ENCODE data around the gene CORO1C.

CORO1C gene

GRCh38 chr12:108602976-108603704 is 128.2 kb downstream of the CORO1C start:
- H3K4me3 ChIP-seq (ENCODE audit: low read depth, low read length), result no peak overlapping the region
- TF ChIP-seq CTCF (IDR thresholded peaks at IDR 0.05; ENCODE audit: control insufficient read depth, extremely low read depth, insufficient read depth), result no peak
- no peak for DNase-seq (ENCODE audit: low read depth)

GRCh38 chr12:108602209-108602705 is 129.1 kb downstream of the CORO1C start:
- DNase-seq (ENCODE audit: low read depth), result no peak

GRCh38 chr12:108600702-108601007 is 130.7 kb downstream of the CORO1C start:
- TF ChIP-seq CTCF (IDR thresholded peaks at IDR 0.05; ENCODE audit: control insufficient read depth, extremely low read depth, insufficient read depth), result no peak
- DNase-seq (ENCODE audit: low read depth), result no peak
- no peak overlapping the region for H3K4me3 ChIP-seq (ENCODE audit: low read depth, low read length)

More at GRCh38 chr12:108602209-108602705, 129.1 kb downstream of the CORO1C start:
- no peak for TF ChIP-seq CTCF (IDR thresholded peaks at IDR 0.05; ENCODE audit: control insufficient read depth, extremely low read depth, insufficient read depth)
- no peak overlapping the region for H3K4me3 ChIP-seq (ENCODE audit: low read depth, low read length)

- DNase-seq (ENCODE audit: low read depth), result no peak
- no peak overlapping the region for H3K4me3 ChIP-seq (ENCODE audit: low read depth, low read length)
- TF ChIP-seq CTCF (IDR thresholded peaks at IDR 0.05; ENCODE audit: control insufficient read depth, extremely low read depth, insufficient read depth), result no peak
Observed at GRCh38 chr12:108599948-108600701, 131.2 kb downstream of the CORO1C start.

- DNase-seq (ENCODE audit: low read depth), result no peak
Observed at GRCh38 chr12:108599541-108599940, 131.8 kb downstream of the CORO1C start.

GRCh38 chr12:108598553-108599250 is 132.6 kb downstream of the CORO1C start:
- no peak for TF ChIP-seq CTCF (IDR thresholded peaks at IDR 0.05; ENCODE audit: control insufficient read depth, extremely low read depth, insufficient read depth)
- no peak overlapping the region for H3K4me3 ChIP-seq (ENCODE audit: low read depth, low read length)
- no peak for DNase-seq (ENCODE audit: low read depth)

More at GRCh38 chr12:108599541-108599940, 131.8 kb downstream of the CORO1C start:
- no peak for TF ChIP-seq CTCF (IDR thresholded peaks at IDR 0.05; ENCODE audit: control insufficient read depth, extremely low read depth, insufficient read depth)
- H3K4me3 ChIP-seq (ENCODE audit: low read depth, low read length), result no peak overlapping the region

Data from LNCaP clone FGC (cell line).